Upper lobe of right lung (tissue), 1 donor: Measurements from ENCODE around the gene EXTL2. TPM values are rescaled to one million over a fixed set of nuclear protein-coding genes. Genes with fewer than 3 reads are reported as not detected.

Experiments
- ATAC-seq: fragments of 200-7000 bp; cut with Tn5 transposase; one replicate; pipeline ENCODE4 v1.9.1; 2020; ENCODE audit warnings: mild to moderate bottlenecking, moderate library complexity
- DNase-seq: peaks from one replicate; pipeline ENCODE4 v3.0.0-alpha.2; 2020
- H3K27ac ChIP-seq: fragments of 200-600 bp; one replicate; pipeline ENCODE4 v1.8.0; 2022
- H3K27me3 ChIP-seq: fragments of 200-600 bp; one replicate; pipeline ENCODE4 v1.8.0; 2022; ENCODE audit warnings: mild to moderate bottlenecking
- H3K36me3 ChIP-seq: fragments of 200-600 bp; one replicate; pipeline ENCODE4 v1.8.0; 2022
- H3K4me1 ChIP-seq: fragments of 200-600 bp; one replicate; pipeline ENCODE4 v1.8.0; 2022
- H3K4me3 ChIP-seq: fragments of 200-600 bp; one replicate; pipeline ENCODE4 v1.8.0; 2022; ENCODE audit warnings: mild to moderate bottlenecking
- H3K9me3 ChIP-seq: fragments of 200-600 bp; one replicate; pipeline ENCODE4 v1.8.0; 2022
- CTCF ChIP-seq: fragments of 200-600 bp; IDR thresholded peaks from one replicate; pipeline ENCODE4 v1.8.0; 2022; ENCODE audit warnings: antibody characterized with exemption
- intact Hi-C: fragments of 100-400 bp; cut with DNase I; formaldehyde crosslinking; loops from one replicate; pipeline ENCODE4 v1.11.0; 2022
- total RNA-seq: library from RNA; stranded (reverse); fragmentation: NEBNext Ultra II Directional; extraction: Animal tissue kit (Norgen Biotek cat#: 25700); gene quantifications from one replicate; pipeline ENCODE4 v1.2.1, GENCODE V29; 2021
- donor health status: DM: no; HTN: yes; CAD: no; lungs with severe emphysema.

Gene EXTL2
- total RNA-seq, 1 donor from 2014 or later, result 11.6 TPM

- ATAC-seq (no peak), DNase-seq (no peak)
- intact Hi-C loops, result no loop called here
Measured at GRCh38 chr1:100874433-100874832, 20.2 kb downstream of the EXTL2 start.

GRCh38 chr1:100869996-100870395 lies 24.6 kb downstream of the EXTL2 start:
- no peak for TF ChIP-seq CTCF
- Histone ChIP-seq H3K27me3 (no peaks in the 10 kb centered on the region), H3K27ac (no peak overlapping the region), H3K36me3 (no peaks in the 10 kb centered on the region), H3K4me1 (no peaks in the 10 kb centered on the region), H3K9me3 (no peaks in the 10 kb centered on the region), H3K4me3 (no peak overlapping the region)
- intact Hi-C loops, result loop anchor here (10.0 kb wide), 2 partner anchors 265 to 405 kb away; no protein-coding TSS in a partner anchor
- no peak for ATAC-seq
- no peak for DNase-seq

More at GRCh38 chr1:100874433-100874832, 20.2 kb downstream of the EXTL2 start:
- H3K36me3 ChIP-seq, result no peaks in the 10 kb centered on the region
- no peaks in the 10 kb centered on the region for H3K27me3 ChIP-seq
- no peak overlapping the region for H3K4me3 ChIP-seq
- no peak overlapping the region for H3K27ac ChIP-seq
- no peak for TF ChIP-seq CTCF
- H3K9me3 ChIP-seq, result no peaks in the 10 kb centered on the region
- H3K4me1 ChIP-seq, result no peaks in the 10 kb centered on the region

GRCh38 chr1:100868364-100868995 lies 26.2 kb downstream of the EXTL2 start:
- intact Hi-C loops, result loop anchor here (10.0 kb wide), 2 partner anchors 264 to 404 kb away; no protein-coding TSS in a partner anchor
- Histone ChIP-seq H3K27me3 (no peaks in the 10 kb centered on the region), H3K4me3 (no peak overlapping the region), H3K9me3 (no peaks in the 10 kb centered on the region), H3K27ac (no peak overlapping the region), H3K36me3 (no peaks in the 10 kb centered on the region), H3K4me1 (no peaks in the 10 kb centered on the region)
- DNase-seq (no peak), ATAC-seq (peak; percentile 35)
- peak; percentile 75 for TF ChIP-seq CTCF

- ATAC-seq, result no peak
- Histone ChIP-seq H3K36me3 (no peaks in the 10 kb centered on the region), H3K27me3 (no peaks in the 10 kb centered on the region), H3K9me3 (no peaks in the 10 kb centered on the region), H3K27ac (no peak overlapping the region), H3K4me3 (no peak overlapping the region), H3K4me1 (no peaks in the 10 kb centered on the region)
- no peak for DNase-seq
- TF ChIP-seq CTCF, result no peak
- intact Hi-C loops, result loop anchor here (10.0 kb wide), 2 partner anchors 262 to 402 kb away; no protein-coding TSS in a partner anchor
Measured at GRCh38 chr1:100866901-100867206, 27.8 kb downstream of the EXTL2 start.

GRCh38 chr1:100866041-100866900 lies 28.4 kb downstream of the EXTL2 start:
- DNase-seq (no peak), ATAC-seq (peak; percentile 69)
- H3K27ac ChIP-seq, result no peak overlapping the region
- peak; percentile 69 for TF ChIP-seq CTCF
- H3K4me1 ChIP-seq, result no peaks in the 10 kb centered on the region
- no peaks in the 10 kb centered on the region for H3K9me3 ChIP-seq
- no peaks in the 10 kb centered on the region for H3K36me3 ChIP-seq
- intact Hi-C loops, result loop anchor here (10.0 kb wide), 2 partner anchors 261 to 401 kb away; no protein-coding TSS in a partner anchor
- H3K4me3 ChIP-seq, result no peak overlapping the region
- no peaks in the 10 kb centered on the region for H3K27me3 ChIP-seq
